HG03442 (cell line): ENCODE measurements around the gene DNAH6.
A peak's percentile ranks its signal among the peaks of the same experiment; 100 is the strongest.

Source experiments
- ATAC-seq: cut with Tn5 transposase; IDR thresholded peaks from one replicate; pipeline ENCODE4 v1.9.1; 2021; ENCODE audit warnings: mild to moderate bottlenecking, moderate library complexity; ENCODE audit not compliant: unreplicated experiment

Gene DNAH6

GRCh38 chr2:84619794-84620371 lies 103.6 kb downstream of the DNAH6 start:
- no peak for ATAC-seq

- ATAC-seq = no peak
Measured at GRCh38 chr2:84628486-84628885, 112.2 kb downstream of the DNAH6 start.

GRCh38 chr2:84629550-84629949 lies 113.3 kb downstream of the DNAH6 start:
- ATAC-seq = no peak

GRCh38 chr2:84631047-84631446 lies 114.7 kb downstream of the DNAH6 start:
- peak; percentile 64 for ATAC-seq

GRCh38 chr2:84631985-84632384 lies 115.7 kb downstream of the DNAH6 start:
- ATAC-seq = no peak

- ATAC-seq = no peak
Measured at GRCh38 chr2:84636080-84636971, 120.0 kb downstream of the DNAH6 start.

- no peak for ATAC-seq
Measured at GRCh38 chr2:84639751-84640150, 123.5 kb downstream of the DNAH6 start.

GRCh38 chr2:84640411-84640810 lies 124.1 kb downstream of the DNAH6 start:
- no peak for ATAC-seq

GRCh38 chr2:84641021-84641420 lies 124.7 kb downstream of the DNAH6 start:
- no peak for ATAC-seq

- ATAC-seq = no peak
Measured at GRCh38 chr2:84643991-84644390, 127.7 kb downstream of the DNAH6 start.

- no peak for ATAC-seq
Measured at GRCh38 chr2:84646514-84646913, 130.2 kb downstream of the DNAH6 start.

GRCh38 chr2:84647267-84647666 lies 131.0 kb downstream of the DNAH6 start:
- ATAC-seq = no peak

- ATAC-seq = no peak
Measured at GRCh38 chr2:84649058-84649457, 132.8 kb downstream of the DNAH6 start.

- ATAC-seq = no peak
Measured at GRCh38 chr2:84649487-84650142, 133.3 kb downstream of the DNAH6 start.

GRCh38 chr2:84652431-84652830 lies 136.1 kb downstream of the DNAH6 start:
- no peak for ATAC-seq

GRCh38 chr2:84653302-84653701 lies 137.0 kb downstream of the DNAH6 start:
- ATAC-seq = no peak

GRCh38 chr2:84654414-84654813 lies 138.1 kb downstream of the DNAH6 start:
- ATAC-seq = no peak

- ATAC-seq = no peak
Measured at GRCh38 chr2:84669122-84669521, 152.8 kb downstream of the DNAH6 start.

- ATAC-seq = no peak
Measured at GRCh38 chr2:84674099-84674498, 157.8 kb downstream of the DNAH6 start.

- ATAC-seq = no peak
Measured at GRCh38 chr2:84674586-84674985, 158.3 kb downstream of the DNAH6 start.

GRCh38 chr2:84676295-84676694 lies 160.0 kb downstream of the DNAH6 start:
- ATAC-seq = no peak

- no peak for ATAC-seq
Measured at GRCh38 chr2:84678214-84678613, 161.9 kb downstream of the DNAH6 start.
